Measurements from ENCODE around the gene SUSD1. TPM values are rescaled to one million over a fixed set of nuclear protein-coding genes. Genes with fewer than 3 reads are reported as not detected.

Gene SUSD1
- total RNA-seq, 1 donor from 2014 or later, result 19.9 TPM

DNA sequence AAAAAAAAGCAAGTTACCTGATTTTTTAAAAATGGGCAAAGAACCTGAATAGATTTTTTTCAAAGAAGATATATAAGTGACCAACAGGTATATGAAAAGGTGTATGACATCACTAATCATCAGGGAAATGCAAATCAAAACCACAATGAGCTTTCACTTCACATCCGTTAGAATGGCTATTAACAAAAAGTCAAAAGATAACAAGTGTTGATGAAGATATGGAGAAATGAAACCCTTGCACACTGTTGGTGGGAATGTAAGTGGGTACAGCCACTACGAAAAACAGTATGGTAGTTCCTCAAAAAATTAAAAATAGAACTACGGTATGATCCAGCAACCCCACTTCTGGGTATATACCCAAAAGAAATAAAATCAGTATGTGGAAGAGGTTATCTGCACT, 143.7 kb downstream of the SUSD1 start:
- Mint-ChIP-seq H3K36me3 (ENCODE audit: unreplicated experiment) (no peaks in the 10 kb centered on the region), H3K27me3 (ENCODE audit: unreplicated experiment) (peaks cover 4% of the 10 kb centered on the region), H3K4me3 (ENCODE audit: unreplicated experiment) (no peak overlapping the region), H3K27ac (ENCODE audit: unreplicated experiment) (no peak overlapping the region), H3K4me1 (ENCODE audit: low read depth, unreplicated experiment) (no peaks in the 10 kb centered on the region), H3K9me3 (ENCODE audit: unreplicated experiment) (no peaks in the 10 kb centered on the region)
- no peak for DNase-seq
- TF ChIP-seq, protein P1, sequence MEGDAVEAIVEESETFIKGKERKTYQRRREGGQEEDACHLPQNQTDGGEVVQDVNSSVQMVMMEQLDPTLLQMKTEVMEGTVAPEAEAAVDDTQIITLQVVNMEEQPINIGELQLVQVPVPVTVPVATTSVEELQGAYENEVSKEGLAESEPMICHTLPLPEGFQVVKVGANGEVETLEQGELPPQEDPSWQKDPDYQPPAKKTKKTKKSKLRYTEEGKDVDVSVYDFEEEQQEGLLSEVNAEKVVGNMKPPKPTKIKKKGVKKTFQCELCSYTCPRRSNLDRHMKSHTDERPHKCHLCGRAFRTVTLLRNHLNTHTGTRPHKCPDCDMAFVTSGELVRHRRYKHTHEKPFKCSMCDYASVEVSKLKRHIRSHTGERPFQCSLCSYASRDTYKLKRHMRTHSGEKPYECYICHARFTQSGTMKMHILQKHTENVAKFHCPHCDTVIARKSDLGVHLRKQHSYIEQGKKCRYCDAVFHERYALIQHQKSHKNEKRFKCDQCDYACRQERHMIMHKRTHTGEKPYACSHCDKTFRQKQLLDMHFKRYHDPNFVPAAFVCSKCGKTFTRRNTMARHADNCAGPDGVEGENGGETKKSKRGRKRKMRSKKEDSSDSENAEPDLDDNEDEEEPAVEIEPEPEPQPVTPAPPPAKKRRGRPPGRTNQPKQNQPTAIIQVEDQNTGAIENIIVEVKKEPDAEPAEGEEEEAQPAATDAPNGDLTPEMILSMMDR (IDR thresholded peaks at IDR 0.05; ENCODE audit: partially characterized antibody, unreplicated experiment), result no peak

DNA sequence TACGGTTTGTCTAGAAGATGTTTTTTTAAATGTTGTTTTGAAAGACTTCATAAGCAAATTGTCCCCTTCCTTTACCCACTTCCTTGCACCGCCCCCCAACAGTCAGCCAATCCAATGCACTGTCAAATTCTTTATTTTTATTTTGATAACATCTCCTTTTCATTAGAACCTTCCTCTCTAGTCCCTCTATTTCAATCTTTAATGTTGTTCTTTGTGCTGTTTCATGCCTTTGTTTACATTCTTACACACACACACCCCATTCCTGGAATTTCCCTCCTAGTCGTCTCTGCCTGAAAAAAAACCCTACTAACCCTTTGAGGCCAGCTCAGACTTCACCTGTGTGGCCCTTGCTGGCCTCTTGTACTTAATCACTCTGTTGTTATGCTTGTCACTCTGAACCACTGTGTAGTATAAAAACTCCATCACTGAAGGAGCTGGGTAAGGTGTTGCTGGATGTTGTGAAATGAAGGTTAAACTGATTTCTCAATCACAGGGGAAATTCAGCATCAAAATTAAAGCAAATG, 145.1 kb downstream of the SUSD1 start:
- Mint-ChIP-seq H3K36me3 (ENCODE audit: unreplicated experiment) (no peaks in the 10 kb centered on the region), H3K4me3 (ENCODE audit: unreplicated experiment) (no peak overlapping the region), H3K27ac (ENCODE audit: unreplicated experiment) (no peak overlapping the region), H3K9me3 (ENCODE audit: unreplicated experiment) (no peaks in the 10 kb centered on the region), H3K27me3 (ENCODE audit: unreplicated experiment) (peaks cover 4% of the 10 kb centered on the region), H3K4me1 (ENCODE audit: low read depth, unreplicated experiment) (no peaks in the 10 kb centered on the region)
- TF ChIP-seq, protein P1 (IDR thresholded peaks at IDR 0.05; ENCODE audit: partially characterized antibody, unreplicated experiment), result no peak
- no peak for DNase-seq

DNA sequence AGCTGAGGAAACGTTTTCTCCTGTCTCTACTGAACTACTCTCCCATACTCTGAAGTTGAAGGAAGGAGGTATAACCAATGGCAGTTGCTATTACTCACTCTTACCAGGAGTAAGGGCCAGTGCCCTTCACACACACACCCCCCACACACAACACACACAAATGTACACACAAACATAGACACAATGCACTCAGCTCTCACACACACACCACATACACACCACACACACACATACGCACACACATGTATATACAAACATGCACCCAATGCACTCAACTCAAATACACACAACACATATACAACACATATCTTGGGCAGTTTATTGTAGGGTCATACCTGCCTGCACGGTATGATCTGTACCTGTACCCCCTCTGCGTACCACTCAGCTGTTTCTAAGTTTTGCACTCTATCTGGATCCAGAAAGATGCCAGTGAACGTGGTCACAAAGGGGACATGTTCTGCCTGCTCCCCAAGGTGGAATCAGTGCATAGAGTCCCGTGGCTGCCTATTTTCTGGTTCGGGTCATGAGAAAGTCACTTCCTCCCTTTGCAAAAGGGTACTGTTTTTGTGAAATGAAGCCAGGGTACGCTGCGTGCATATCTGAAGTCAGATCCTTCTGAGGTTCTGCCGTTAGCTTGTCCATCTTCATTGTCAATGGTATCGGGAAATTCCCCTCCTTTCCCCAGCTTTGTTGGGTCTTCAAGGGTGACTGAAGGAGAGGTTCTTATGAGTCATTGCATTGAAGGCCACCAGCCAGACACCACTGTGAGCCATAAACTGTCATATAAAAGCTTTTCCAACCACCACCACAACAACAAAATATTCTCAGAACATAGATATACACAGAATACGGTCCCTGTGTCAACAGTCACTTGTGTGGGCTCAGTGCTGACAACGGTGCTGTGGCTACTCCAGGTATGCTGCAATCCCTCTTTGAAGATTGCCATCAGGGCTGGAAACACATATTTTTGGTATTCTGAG, 146.6 kb downstream of the SUSD1 start:
- no peak overlapping the region for H3K27ac Mint-ChIP-seq (ENCODE audit: unreplicated experiment)
- peaks cover 4% of the 10 kb centered on the region for H3K27me3 Mint-ChIP-seq (ENCODE audit: unreplicated experiment)
- no peak for DNase-seq
- no peaks in the 10 kb centered on the region for H3K9me3 Mint-ChIP-seq (ENCODE audit: unreplicated experiment)
- H3K4me1 Mint-ChIP-seq (ENCODE audit: low read depth, unreplicated experiment), result no peaks in the 10 kb centered on the region
- no peak overlapping the region for H3K4me3 Mint-ChIP-seq (ENCODE audit: unreplicated experiment)
- H3K36me3 Mint-ChIP-seq (ENCODE audit: unreplicated experiment), result no peaks in the 10 kb centered on the region
- TF ChIP-seq, protein P1 (IDR thresholded peaks at IDR 0.05; ENCODE audit: partially characterized antibody, unreplicated experiment), result no peak

DNA sequence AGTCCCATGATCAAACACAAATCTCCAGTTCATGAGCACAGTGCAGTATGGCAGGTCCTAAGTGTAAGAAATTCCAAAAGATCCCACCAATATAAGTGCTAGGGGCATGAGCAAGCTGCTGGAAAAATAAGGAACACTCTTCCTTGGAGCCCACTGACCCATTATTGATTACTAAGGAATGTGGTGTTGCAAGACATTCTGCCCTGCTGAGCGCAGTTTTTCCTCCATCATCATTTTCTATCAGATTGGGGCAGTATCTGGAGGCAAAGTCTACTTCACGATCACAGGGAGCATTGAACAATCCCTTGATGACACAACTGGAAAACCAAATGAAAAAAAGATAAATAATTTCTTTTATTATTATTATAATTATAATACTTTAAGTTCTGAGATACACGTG, 149.2 kb downstream of the SUSD1 start:
- Mint-ChIP-seq H3K36me3 (ENCODE audit: unreplicated experiment) (no peaks in the 10 kb centered on the region), H3K4me3 (ENCODE audit: unreplicated experiment) (no peak overlapping the region), H3K4me1 (ENCODE audit: low read depth, unreplicated experiment) (no peaks in the 10 kb centered on the region), H3K9me3 (ENCODE audit: unreplicated experiment) (no peaks in the 10 kb centered on the region), H3K27ac (ENCODE audit: unreplicated experiment) (no peak overlapping the region), H3K27me3 (ENCODE audit: unreplicated experiment) (peaks cover 8% of the 10 kb centered on the region)
- DNase-seq, result no peak
- TF ChIP-seq, protein P1 (IDR thresholded peaks at IDR 0.05; ENCODE audit: partially characterized antibody, unreplicated experiment), result no peak

DNA sequence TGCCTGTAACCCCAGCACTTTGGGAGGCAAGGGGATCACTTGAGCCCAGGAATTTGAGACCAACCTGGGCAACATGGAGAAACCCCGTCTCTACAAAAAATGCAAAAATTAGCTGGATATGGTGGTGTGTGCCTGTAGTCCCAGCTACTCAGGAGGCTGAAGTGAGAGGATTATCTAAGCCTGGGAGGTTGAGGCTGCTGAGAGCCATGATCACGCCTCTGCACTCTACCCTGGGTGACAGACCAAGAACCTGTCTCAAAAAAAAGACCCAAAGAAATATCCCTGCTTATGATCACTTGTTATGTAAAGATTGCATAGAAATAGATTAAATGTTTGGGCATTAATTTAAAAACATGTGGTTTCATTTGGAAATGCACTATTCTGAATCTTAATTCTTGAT, 153.4 kb downstream of the SUSD1 start:
- Mint-ChIP-seq H3K36me3 (ENCODE audit: unreplicated experiment) (no peaks in the 10 kb centered on the region), H3K4me1 (ENCODE audit: low read depth, unreplicated experiment) (no peaks in the 10 kb centered on the region), H3K4me3 (ENCODE audit: unreplicated experiment) (no peak overlapping the region), H3K27ac (ENCODE audit: unreplicated experiment) (no peak overlapping the region), H3K9me3 (ENCODE audit: unreplicated experiment) (no peaks in the 10 kb centered on the region), H3K27me3 (ENCODE audit: unreplicated experiment) (peaks cover 6% of the 10 kb centered on the region)
- no peak for DNase-seq
- TF ChIP-seq, protein P1 (IDR thresholded peaks at IDR 0.05; ENCODE audit: partially characterized antibody, unreplicated experiment), result no peak
